Inflammatory macrophage (primary cell): ENCODE data around the gene ATP11A.
"Not testable (repeated sequence)": the region's sequence is repeated elsewhere in the genome, so short reads cannot be mapped to it uniquely, and the experiment has no call there.

Source experiments
- DNase-seq, 2 donors: peaks; one replicate each; pipeline ENCODE4 v3.0.0-alpha.2; 2020 to 2022

ATP11A gene

DNA sequence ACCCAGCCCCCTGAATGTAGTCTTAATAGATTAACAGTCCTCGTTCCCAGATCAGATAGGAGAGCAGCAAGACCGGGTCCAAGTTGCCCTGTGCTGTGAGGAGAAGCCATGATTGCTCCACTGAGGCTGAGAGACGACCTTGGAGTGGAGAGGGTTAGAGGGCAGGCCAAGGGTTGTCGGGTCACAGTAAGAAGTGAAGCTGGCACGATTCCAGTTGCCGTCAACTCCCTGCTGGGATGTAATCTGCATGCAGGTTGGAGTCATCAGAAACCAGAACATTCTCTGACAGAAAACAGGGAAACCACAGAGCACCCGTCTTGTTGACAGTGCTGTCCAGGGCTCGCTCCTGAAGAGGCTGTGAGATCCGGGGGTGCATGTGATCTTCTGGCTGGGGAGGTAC is 19.0 kb upstream of the ATP11A start:
- no peak for DNase-seq

DNA sequence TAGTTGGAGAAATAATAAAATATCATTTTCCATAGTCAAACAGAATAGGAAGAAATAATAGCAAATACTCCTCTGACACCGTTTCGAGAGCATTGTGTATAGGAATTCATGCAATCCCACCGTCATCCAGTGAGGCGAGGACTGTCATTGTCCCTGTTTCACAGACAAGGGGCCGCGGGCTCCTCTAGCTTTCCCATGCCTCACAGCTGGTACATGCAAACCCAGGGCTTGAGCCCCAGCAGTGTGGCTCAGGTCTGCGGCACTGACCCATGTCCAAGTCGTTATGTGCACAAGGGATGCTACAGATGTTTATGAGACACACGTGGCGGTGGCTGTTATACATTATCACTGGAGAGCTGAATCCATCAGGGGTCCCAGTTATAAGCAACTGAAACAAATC is 18.5 kb upstream of the ATP11A start:
- no peak for DNase-seq

DNA sequence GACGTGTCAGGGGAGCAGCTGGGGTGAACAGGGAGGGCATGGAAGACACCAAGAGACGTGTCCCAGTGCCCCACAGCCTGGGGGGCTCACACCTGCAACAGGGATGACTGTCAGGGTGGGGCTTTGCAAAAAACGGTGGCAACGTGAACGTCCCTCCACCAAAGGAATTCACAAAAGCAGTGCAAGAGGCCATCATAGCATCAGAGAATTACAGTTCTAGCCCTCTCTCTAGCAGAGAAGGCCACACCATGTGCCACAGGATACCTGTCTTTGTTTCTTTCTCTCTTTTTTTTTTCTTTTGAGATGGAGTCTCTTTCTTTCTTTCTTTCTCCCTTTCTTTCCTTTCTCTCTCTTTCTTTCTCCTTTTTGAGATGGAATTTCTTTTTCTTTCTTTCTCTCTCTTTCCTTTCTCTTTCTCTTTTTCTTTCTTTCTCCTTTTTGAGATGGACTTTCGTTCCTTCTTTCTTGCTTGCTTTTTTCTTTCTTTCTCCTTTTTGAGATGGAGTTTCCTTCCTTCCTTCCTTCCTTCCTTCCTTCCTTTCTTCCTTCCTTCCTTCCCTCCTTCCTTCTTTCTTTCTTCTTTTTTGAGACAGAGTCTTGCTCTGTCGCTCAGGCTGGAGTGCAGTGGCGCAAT is 17.1 kb upstream of the ATP11A start:
- no peak for DNase-seq

DNA sequence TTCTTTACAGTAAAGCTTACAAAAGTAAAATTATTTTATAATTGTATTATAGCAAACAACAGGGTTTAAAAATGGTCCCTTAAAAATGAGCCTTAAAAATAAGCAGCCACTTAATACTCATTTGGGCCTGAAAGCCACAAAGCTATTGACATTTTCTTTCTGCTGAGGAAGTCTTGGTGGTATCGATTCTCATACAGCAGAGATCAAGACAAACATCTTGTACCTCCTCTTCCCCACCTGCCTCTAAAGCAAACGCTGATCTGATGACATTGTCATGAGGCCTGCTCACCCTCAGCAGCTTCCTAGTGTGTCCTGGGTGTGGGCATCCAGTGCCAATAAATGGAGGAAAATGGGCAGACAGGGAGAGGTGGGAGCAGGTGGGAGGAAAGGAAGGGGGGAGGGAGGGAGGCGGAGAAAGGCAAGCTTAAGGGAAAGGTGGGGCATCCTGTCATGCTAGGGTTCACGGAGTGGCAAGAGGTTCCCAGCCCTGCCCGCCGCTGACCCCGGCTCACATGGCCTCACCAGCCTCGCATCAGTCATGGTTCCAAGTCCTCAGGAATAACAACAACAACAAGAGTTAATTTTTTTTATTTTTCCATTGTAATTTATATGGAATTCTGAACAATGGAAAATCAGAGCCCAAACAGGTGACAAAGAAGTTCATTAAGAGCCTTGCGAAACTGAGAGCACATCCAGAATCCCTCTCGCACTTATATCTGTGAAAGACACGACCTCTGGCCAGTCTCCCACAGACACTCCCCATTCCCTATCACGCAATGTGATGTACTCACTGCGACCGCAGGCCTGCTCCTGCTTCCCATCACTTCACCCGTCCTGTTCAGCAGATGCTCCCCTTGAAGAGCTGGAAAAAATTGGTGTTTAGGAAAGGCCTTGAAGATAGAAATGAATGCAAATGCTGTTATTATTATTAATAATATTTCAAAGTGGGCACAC is 15.1 kb upstream of the ATP11A start:
- no peak for DNase-seq

DNA sequence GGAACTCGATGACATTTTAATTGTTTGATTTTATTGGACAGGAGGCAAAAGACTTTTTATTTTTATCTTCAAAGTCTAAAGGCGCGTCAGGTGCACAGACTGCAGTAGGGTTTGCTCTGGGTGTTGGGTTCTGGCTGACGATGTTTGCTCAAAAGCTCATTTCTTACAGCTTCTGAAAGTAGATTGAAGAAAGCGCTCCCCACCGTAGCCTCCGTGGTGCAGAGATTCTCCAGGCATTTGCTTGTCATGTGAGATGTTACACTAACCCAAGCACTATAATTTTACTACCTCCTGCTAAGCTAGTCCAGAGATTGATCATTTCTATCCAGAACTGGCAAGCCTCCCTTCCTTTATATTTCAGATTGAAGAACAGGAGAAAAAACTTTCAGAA is 14.5 kb upstream of the ATP11A start:
- DNase-seq, result no peak

DNA sequence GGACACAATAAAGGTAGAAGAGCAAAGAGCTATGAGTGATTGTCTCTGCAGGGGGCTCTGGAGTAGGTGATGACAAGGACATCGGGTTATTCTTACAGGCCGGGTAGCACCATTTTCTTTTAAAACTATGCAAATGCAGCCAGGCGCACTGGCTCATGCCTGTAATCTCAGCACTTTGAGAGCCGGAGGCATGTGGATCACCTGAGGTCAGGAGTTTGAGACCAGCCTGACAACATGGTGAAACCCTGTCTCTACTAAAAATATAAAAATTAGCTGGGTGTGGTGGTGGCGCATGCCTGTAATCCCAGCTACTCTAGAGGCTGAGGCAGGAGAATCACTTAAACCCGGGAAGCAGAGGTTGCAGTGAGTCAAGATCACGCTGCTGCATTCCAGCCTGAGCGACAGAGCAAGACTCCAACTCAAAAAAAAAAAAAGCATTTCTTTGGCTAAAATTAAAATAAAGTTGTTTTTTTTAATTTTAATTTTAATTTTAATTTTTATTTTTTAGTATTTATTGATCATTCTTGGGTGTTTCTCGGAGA is 12.3 kb upstream of the ATP11A start:
- not testable (repeated sequence) for DNase-seq

DNA sequence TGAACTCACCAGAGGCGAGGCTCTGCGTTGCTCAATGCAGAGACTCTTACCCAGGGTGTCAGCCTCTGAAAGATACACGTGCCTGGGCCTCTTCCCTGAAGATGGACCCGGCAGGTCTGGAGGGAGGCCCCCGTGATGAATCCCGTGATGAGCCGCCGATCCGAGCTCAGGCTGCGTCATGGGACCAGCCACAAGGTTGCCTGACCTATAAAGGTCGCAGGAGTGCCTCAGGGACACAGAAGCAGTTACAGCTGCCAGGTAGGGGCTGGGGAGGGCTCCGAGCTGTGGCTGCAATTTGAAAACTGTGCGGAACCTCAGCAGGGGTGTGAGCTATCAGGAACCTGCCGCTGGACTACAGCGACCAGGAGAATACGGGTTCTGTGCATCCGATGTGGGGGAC is 10.5 kb upstream of the ATP11A start:
- no peak for DNase-seq

DNA sequence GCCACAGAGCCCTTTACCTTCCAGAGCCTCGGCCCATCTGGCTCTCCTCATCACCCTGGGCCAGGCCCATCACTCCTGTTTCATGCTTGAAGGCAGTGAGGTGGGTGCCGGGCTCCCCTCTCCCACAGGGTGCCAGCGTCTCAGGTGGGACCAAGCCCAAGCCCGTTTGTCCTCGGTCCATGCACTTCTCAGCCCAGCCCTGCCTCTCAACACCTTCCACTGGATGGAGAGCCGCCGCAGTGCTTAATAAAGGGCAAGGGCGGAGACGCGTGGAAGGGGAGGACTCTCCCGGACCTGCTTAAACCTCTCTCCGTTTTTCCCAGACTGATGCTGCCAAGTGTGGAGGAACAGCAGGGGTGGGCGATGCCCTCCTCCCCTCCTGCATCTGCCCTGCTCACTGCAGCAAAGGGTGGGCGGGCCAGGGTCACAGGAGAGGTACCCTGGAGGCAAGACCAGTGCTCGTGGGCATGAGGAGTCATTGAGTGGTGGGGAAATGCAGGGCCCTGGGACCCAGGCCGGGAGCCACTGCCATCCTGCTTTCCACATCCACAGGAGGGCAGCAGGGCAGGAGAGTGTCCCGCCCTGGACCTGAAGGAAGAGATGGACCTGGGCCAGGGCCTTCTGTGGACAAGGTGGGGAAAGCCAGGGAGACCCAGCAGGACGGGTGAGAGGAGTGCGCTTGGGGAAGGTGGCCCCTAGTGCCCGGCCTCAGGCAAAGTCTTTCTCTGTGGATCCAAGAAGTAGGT is 9.7 kb upstream of the ATP11A start:
- no peak for DNase-seq

DNA sequence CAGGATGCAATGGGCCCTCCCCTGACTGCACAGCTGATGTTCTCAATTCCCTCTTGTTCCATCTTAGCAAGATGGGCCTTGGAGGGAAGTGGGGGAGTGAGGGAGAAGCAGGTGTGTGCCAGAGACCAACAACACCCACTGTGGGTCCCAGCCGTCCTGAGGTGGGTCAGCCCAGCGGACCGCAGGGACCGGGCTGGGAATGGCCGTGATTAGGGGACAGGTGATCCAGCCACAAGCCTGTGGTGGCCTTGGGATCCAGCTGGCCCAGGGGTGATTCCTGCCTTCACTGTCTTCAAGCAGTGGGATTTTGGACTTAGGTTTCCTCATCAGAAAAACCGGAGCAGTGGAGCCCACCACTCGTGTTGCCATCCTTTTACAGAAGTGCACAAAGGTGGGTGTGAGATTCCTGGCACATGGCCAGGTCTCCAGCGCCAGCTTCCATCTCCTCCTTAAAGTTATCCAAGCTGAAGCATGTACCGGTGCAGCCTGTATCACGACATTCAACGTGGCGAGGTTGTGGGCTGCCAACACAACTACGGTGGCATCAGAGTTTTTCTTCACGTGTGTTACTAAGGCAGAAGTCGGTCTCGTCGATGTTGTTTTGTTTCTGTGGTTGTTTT is 9.0 kb upstream of the ATP11A start:
- no peak for DNase-seq

DNA sequence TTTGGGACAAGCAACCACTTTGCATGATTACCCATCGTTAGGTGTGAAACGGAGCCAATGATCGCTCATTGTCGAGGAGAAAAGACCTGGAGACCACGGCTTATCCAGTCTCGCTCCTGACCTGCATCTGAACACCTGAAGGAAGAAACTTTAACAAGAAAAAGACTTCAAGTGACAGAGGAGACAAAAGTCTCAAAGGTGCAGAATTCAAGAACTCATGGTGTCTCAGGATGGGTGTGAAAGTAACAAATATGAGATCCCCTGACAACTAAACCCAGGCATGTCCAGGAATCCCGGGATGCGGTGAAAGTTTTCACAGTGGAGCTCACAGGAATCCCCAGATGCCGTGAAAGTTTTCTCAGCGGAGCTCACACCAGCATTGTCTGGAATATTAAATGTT is 6.3 kb upstream of the ATP11A start:
- DNase-seq, result no peak

DNA sequence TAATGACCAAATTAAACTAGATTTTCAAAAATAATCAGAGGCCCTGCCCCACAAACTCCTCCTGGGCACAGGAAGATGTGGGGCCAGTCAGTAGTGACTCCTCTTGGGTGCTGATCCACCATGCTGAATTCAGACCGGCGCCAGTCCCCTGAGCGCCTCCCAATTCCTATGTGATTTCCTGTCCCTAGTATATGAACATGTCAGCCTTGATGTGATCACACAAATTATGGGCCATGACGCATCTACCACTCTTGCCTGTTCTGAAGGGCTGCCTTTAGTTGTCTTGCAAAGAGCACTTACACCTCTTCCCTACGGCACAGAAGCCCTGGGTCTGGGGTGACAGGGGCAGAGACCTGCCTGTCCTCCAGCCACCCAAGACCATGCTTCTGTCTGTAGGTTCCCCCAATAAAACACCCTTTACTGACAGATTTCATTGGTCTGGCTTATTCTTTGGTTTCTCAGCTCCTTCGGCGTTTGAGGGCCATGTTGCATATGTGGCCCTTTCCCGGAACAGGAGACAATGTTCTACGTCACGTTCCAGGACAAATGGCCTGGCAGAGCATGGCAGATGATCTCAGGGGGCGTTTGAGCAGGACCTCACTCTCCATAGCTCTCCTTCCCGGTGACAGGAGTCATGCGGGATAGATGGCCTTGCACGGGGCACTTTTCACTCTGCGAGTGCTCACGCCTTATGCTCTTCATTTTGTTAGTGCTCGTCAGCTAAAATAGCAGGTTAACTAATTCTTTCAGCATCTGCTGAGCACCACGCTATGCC is 5.6 kb upstream of the ATP11A start:
- no peak for DNase-seq

DNA sequence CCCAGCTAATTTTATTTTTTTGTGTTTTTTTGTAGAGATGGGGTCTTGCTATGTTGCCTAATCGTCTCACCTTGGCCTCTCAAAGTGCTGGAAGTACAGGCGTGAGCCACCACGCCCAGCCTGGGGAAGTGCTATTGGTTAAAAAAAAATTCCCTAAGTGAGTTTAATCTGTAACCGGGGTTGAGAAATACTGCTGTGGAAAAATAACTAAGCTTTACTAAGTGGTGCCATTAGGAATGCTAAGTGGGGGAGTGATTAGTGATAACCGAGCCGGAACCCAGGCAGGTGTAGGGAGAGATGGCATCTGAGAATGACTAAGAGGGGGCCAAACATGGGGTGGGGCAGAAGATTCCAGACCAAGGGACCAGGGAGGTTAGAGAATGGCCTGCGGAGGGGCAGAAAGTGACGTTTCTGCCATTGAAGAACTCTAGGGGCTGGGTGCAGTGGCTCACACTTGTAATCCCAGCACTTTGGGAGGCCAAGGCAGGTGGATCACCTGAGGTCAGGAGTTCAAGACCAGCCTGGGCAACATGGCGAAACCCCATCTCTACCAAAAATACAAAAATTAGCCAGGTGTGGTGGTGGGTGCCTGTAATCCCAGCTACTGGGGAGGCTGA is 4.5 kb upstream of the ATP11A start:
- not testable (repeated sequence) for DNase-seq

DNA sequence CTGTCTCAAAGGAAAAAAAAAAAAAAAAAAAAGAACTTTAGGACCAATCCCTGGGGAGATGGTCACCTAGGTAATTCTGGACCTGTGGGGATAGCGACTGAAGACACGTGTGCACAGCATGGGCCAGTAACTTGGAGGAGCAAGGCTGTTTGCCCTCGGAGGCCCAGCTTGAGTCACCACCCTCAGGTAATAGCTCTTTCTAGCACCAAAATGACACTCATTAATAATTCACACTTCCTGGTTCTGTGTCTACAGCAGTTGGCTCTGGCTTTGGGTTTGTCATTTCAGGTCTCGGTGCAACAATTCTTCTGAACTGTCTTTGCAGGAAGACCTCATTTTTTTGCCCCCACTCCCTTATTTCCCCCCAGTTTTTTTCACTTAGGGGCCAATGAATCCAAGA is 3.9 kb upstream of the ATP11A start:
- DNase-seq, result no peak

DNA sequence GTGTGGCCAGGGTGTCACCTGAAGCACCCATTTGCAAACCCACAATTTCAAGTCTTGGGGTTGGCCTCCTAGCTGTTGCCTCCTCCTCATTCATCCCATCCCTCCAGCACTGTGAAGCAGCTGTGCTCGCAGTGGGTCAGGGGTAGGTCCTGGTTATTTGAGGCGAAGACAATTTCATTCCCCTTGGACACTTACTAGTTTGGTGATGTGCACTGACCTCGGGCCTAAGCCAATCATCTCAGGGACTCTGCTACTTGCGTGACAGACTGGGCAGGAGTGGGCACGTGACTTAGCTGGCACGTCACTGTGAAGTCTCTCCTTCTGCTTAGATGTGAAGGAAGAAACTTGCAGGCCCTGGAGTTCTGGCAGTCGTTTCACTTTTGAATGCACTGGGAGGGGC is 3.5 kb upstream of the ATP11A start:
- DNase-seq, result no peak

DNA sequence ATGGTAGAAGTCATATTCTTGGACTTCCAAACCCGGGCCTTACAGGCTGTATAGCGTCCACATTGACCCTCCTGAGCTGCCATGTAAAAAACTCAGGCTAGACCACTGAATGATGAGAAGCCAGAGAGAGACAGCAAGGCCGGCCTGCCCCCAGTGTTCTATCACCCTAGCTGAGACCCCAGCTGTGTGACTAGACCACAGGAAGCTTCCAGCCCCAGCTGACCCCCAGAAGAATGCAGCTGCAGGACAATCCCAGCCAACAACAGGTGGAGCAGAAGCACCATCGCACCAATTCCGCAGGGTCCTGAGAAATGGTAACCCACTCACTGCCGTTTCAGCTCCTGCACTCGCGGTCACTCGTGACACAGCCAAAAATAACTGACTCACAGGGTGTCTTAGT is 2.9 kb upstream of the ATP11A start:
- DNase-seq, result no peak

DNA sequence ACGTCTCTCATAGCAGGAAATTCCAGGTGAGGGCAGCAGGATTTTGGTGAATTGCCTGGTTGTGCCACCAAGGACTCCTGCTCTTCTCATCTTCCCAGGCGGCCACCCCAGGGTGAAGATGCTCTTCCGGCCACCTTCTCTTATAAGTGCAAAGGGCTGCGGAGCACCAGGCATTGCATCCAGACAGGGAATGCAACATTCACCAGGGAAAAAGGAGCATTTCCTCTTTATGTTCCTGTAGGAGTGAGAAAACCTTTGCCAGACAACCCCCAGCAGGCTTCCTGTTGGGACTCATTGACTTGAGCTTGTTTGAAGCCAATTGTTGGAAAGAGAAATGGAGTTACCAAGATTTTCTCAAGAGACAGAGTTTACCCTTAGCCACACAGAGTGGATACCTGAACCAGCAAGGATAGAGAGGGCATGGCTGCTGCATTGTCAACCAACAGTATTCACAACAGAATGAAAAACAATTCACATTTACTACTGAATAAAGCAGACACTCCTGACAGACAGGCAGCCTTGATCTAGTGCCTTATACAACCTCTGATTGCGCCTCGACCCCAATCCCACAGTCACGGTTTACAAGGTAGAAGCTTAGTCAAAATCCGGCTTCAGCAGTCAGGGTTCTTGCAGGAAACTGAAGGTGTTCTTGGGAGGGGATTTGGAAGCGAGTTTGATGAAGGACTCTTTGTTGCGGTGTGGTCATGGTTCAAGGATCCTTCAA is 1.8 kb upstream of the ATP11A start:
- DNase-seq, result no peak

DNA sequence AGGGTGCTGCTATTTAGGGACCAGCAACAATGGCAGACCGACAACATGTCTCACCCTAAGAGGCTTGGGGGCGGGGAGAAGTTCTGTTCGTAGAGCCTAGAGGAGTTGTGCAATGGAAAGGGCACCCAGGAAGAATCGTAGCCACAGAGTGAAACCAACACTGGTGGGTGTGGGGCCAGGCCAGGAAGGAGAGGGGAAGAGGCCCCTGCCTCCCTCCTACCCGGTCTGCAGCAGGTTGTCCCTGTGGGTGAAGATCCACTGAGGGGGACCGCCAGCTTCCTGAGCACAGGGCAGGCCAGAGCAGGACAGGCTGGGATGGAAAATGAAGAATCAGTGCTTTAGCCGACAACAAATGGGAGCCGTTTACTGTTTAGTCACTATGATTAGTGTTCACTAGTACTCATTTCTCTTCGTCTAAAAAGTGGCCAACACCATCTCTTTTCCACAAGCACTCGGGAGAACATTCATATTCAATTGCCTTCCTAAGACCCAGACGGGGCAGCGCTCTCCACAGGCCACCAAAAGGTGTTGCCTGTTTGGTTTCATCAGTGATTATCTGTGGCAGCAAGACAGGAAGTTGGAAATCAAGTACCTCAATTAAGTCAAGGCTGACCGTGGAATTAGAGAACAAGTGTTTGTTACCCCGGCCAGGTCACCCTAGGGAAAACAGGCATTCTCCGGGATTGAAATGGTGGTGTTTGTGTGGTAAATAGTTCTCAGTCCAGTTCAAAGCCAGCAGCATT is 1.1 kb upstream of the ATP11A start:
- DNase-seq, result peak; percentile 77 to 85

DNA sequence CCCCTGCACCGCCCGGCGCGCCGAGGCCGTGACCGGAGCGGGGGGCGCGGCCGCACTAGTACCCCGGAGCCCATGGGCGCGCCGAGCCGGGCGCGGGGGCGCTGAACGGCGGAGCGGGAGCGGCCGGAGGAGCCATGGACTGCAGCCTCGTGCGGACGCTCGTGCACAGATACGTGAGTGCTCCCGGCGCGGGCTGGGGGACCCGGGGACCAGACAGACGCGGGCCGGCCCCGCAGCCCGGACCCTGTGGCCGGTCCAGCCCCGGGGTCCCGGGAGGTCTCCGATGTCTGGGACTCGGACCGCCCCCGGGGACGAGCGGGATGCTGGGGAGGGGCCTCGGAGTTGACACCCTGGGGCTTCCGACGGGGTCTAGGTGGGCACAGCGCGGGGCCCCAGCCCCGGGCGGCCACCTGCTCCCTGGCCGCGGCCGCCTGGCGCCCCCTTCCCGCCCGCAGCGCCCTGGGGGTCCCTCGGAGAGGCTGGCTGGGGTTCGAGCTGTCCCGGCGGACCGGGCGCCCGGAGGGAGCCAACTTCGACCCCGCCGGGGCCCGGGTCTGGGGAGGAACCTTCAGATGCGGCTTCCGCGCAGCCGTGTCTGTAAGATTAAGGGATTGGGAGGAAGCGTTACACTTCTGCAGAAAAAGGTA is 568 bp downstream of the ATP11A start:
- DNase-seq, result peak; percentile 6 to 44

DNA sequence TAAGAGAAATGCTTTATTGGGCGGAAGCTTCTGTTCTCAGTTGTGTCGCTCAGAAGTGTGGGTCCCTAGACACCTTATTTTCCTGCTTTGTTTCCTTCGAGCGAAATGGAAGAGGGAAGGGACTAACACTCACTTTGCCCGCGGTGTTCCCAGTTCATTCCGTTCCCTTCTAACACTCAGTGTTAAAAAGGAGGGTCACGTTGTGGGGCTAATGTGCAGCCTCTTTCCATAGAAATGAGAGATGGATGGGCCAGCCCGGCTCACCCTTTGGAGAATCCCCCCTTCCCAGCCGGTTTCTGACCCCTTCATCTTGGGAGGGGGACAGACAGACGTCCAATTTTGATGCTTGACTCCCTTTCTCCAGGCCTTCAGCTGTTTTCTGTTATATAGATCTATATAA is 2.3 kb downstream of the ATP11A start:
- DNase-seq, result no peak

DNA sequence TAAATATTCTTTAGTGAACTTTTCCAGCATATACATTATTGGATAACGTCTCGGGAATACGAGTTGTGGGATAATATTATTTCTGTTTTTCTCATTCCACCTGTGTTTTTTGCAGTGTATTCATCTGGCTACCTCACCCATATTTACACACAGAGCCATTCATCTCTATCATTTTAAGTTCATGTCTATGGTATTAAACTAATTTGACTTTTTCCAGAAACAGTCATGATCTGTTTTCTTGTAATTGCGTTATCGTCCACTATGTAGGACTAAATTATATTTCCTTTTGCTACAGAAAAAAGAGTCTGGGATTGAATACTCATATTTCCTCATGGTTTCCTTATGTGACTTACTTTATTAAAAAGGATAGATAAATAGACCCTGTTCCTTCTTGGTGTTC is 2.7 kb downstream of the ATP11A start:
- no peak for DNase-seq
